Forelimb muscle (tissue), 1 donor: Measurements from ENCODE around the gene SPG7. TPM values are rescaled to one million over a fixed set of nuclear protein-coding genes. Genes with fewer than 3 reads are reported as not detected.

Experiments used
- DNase-seq: peaks from one replicate; pipeline ENCODE4 v3.0.0-alpha.2; 2013; ENCODE audit warnings: low read depth
- polyA plus RNA-seq: library from polyadenylated mRNA; unstranded; fragments of 120-200 nt; gene quantifications from one replicate; pipeline ENCODE4 v1.2.1, GENCODE V29; 2013; ENCODE audit not compliant: insufficient read length

Gene SPG7
- polyA plus RNA-seq, 1 donor = 67.1 TPM

DNA sequence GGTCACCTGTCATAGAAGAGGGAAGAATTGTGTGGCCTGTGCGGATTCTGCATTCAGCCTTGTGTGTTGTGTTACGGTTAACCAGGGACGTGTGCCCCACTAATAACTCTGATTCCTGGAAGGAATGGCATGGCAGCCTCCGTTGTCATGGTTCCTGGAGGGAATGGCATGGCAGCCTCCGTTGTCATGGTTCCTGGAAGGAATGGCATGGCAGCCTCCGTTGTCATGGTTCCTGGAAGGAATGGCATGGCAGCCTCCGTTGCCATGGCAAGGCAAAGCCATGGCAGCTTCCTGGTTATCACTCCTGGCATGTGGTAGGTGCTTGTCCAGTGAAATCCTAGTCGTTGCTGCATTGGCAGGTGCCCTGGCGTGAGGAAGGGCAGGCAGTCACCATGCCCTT is 8.9 kb downstream of the SPG7 start:
- no peak for DNase-seq

DNA sequence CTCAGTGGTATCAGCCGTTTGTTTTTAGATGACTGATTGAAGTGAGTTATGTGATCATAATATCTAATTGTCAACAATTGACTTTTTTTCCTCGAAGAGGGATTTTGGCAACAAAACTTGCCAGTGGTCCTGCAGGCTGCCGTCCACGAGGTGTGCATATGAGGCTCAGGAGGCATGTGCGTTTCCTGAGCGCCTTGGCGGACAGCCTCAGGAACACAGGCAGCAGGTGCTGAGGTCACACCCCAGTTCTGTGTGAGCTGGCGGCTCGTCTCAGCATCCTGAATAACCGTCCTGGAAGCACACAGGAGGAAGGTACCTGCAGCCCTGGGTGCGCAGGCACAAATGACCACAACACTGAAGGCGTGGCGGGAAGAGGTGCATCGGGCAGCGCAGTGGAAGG is 11.7 kb downstream of the SPG7 start:
- no peak for DNase-seq

DNA sequence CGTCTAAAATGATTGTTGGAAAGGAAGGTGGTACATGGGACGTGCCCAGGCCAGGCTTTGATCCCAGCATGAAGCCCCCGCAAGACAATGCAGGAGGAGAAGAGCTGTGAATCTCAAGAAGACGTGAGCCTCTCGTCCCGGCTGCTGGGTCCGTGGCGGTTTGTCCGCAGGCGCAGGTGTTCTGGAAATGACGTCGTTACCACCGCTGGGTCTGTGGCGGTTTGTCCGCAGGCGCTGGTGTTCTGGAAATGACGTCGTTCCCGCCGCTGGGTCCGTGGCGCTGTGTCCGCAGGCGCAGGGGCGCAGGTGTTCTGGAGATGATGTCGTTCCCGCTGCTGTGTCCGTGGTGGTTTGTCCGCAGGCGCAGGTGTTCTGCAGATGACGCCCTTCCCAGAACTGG is 14.1 kb downstream of the SPG7 start:
- no peak for DNase-seq

DNA sequence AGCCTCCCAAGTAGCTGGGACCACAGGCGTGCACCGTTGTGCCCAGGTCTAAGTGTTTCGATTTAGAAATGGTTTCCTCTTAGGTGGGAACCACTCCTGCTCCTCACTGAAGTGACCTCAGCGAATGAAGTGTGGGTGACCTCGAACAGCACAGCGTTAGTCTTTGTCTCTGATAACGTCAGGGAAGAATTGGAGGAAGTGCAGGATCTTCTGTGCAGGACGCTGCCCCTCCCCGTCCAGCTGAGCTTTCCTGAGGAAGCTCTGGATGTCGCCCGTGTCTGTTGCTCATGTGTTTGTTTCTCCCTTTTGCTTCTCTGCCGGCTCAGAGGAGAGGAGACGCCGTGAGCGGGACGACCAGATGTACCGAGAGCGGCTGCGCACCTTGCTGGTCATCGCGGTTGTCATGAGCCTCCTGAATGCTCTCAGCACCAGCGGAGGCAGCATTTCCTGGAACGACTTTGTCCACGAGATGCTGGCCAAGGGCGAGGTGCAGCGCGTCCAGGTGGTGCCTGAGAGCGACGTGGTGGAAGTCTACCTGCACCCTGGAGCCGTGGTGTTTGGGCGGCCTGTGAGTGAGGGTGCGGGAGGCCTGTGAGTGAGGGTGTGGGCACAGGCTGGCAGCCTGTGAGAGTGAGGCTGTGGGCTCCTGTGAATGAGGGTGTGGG is 15.6 kb downstream of the SPG7 start:
- DNase-seq = no peak

DNA sequence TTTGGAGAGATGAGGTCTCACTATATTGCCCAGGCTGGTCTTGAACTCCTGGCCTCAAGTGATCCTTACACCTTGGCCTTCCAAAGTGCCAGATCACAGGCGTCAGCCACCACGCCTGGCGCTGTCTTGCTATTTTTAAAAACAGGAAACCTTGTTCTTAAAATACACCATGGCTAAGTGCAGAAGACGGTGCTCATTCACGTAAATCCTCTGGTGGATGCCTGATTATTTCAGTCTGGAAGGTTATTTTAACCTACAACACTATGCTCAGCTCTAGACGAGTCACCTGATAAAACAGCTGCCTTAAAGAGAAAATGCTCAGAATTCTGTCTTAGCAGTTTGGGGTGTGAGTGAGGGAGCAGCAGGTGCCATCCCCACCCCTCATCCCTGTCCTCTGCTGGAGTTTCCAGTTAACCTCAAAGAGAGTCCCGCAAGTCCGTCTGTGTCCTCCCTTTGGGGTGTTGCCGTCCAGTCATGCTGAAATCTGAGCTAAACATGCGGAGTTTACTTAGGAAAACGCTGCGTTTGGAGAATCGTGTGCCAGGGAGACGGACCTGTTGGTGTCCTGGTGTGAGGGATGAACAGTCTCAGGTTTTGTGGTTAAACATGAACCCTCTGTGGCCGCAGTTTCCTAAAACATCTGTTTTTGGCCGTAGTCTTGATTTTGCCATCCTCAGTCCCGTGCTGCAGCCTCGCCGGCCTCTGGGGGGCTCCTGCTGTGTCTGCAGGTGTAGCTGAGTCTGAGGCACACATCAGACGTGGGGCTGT is 17.1 kb downstream of the SPG7 start:
- DNase-seq = no peak

DNA sequence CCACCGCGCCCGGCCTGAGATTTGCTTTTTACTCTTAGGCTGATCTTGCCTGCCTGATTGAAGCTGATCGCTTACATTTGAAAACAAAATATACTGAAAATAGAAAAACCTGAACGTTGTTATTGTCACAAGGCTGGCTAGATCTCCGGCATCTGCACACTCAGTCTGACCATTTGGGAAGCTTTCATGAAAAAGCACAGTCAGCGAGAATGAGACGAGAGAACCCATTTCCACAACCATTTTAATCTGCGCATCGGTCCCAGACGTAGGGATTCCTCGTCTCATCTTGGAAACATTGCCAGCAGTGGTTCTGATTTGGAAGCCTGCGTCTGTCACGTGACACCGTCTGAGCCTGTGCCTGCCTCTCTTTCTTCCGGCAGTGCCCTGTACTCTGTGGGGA is 20.9 kb downstream of the SPG7 start:
- DNase-seq = no peak

DNA sequence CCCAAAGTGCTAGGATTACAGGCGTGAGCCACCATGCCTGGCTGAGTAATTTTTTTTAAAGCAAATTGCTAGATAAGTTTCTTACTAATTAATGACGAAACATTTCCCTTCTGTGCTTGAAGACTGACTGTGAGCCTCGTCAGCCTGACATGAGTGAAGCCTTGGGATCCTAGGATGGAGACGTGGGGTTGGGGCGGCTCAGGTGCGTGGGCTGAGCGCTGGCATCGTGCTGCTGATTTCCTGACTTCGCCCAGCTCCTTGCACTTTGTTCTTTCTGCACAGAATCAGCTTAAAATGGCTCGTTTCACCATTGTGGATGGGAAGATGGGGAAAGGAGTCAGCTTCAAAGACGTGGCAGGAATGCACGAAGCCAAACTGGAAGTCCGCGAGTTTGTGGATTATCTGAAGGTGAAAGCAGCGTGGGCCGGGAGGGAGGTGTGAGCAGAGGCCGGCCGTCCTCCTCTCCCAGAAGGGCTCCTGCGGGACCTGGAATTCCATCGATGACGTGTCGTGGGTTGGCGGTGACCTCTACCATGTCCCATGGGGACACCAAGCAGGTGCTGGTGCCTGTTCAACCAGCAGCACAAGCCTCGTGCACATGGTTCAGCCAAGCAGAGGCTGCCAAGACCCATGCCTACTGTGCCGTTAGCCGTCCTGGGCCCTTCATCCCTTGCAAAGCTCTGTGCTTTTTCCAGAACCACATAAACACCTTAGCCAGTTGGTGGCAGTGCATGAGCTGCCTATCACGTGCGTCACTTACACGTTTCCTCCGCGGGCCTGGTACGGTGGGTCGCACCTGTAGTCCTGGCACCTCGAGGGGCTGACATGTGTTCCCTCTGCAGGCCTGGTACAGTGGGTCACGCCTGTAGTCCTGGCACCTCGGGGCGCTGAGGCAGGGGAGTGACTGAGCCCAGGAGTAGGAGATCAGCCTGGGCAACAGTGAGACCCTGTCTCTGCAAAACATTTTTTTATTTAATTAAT is 22.5 kb downstream of the SPG7 start:
- no peak for DNase-seq

DNA sequence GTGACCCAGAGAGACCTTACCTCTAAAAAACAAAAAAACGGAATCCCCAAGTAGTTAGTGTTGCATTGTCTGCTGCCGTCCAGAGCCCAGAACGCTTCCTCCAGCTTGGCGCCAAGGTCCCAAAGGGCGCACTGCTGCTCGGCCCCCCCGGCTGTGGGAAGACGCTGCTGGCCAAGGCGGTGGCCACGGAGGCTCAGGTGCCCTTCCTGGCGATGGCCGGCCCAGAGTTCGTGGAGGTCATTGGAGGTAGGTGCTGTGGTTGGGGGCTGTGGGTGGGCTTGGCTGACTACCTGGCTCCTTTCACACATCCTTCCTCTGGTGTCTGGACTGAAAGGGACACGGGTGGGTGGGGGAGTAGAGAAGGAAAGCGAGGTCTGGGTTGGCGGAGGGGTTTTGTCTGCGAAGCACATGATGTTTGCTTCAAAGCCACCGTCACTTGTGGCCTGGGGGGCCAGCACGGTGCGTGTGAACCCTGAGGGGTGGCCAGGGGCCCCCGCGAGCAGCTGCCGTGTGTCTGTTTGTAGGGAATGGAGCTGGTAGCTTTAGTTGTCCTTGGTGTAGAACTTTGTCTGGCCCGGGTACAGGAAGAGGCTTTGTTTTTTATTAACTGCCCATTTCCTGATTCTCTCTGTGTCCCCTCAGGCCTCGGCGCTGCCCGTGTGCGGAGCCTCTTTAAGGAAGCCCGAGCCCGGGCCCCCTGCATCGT is 23.8 kb downstream of the SPG7 start:
- no peak for DNase-seq

DNA sequence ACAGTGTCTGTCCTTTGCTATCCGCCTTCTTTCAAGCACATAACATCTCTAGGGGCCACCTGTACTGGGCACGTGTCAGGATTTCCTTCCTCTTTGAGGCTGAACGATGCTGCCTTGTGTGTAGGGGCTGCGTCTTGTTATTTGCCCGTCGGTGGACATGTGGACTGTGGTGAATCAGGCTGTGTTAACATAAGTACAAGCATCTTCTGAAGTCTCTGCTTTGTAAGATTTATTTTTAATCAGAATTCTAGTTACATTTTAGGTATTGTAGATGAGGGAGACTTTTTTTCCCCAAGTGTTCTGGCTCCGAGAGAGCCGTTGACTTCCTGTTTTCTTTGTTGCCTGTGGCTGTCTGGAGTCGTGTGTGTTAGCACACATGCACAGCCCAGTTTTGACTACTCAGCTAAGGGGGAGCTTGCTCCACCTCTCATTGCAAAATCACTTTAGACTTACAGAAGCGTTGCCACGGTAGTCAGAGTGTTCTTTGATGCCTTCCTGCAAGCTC is 26.1 kb downstream of the SPG7 start:
- peak; percentile 13 for DNase-seq

DNA sequence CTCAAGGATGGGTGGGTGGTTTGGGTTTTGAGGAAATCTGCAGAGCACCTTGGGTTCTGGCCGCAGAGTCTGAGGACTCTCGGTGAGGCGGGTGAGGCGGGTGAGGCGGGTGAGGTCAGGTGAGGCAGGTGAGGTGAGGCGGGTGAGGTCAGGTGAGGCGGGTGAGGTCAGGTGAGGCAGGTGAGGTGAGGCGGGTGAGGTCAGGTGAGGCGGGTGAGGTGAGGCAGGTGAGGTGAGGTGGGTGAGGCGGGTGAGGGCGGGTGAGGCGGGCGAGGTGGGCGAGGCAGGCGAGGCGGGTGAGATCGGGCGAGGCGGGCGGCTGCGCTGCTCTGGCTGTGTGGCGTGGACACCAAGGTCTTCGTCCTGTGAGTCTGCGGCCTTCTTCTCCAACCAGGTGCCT is 28.2 kb downstream of the SPG7 start:
- no peak for DNase-seq

DNA sequence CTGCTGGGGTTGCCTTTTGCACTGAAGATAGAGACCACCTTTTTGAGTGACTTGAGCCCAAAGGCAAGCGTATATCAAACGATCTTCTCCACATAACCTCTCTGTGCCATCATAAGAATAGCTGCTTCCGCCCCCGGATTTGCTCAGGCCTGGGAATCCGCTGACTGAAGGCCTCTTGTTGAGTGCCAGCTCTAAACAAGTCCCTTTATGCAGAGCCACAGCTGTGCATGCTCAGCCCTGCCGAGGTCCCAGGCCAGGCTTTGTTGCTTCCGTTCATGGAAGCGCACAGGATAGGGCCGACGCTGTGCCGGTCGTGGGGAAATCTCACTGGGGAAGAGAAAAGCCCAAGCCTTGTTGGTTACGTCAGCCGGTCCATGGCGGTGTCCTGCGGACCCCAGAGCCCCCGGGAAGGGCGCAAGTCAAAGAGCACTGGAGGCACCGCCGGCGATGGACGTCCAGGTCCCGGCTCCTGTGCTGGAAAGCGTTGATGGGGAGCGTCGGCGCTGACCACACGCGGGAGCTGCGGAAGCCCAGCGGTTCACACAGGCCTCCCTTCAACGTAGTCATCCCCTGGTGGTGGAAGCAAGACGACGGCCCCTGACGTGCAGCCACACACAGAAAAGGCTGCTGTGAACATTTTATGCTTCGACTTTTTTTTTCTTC is 28.8 kb downstream of the SPG7 start:
- no peak for DNase-seq

DNA sequence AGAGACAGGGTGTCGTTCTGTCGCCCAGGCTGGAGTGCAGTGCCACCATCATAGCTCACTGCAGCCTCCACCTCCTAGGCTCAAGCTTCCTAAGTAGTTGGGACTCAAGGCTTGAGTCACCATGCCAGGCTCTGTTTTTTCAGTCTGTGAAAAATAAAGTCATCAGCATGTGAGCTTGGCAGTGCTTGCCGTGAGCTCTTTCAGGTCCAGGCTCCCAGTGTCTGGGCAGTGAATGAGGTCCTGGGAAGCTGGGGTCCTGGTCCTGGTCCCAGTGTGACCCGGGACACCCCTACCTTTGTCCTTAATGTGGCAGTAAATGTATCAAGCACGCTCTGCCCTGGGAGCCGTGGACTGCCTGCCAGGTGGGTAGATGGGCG is 29.3 kb downstream of the SPG7 start:
- DNase-seq = no peak

DNA sequence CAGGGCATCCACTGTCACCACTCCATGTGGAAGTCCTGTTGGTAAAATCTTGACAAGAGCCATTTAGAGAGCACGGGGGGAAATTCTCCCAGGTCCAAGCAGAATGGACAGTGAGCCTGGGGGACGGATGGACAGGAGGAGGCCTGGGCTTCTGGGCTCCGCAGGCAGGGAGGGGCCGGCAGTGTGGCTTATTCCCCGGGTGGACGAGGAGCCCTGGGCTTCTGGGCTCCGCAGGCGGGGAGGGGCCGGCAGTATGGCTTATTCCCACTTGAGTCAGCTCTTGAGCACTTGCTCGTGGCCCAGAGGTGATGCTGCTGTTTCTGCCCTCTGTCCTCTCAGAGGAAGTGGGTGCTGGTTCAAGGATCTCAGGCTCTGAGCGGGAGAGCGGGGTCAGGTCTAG is 30.1 kb downstream of the SPG7 start:
- DNase-seq = no peak

DNA sequence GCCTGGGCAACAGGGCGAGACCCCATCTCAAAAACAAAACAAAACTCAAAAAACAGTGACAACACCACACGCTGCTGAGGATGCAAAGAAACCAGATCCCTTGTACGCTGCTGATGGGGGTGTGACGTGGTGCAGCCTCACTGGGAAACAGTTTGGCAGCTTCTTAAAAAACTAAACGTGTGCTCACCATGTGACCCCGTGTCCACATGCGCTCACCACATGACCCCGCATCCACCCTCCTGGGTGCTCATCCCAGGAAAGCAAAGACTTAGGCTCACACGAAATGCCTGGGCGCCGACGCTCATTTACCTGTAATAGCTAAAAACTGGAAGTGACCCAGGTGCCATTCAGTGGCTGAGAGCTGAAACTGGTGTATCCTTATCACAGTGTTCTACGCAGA is 32.4 kb downstream of the SPG7 start:
- no peak for DNase-seq

DNA sequence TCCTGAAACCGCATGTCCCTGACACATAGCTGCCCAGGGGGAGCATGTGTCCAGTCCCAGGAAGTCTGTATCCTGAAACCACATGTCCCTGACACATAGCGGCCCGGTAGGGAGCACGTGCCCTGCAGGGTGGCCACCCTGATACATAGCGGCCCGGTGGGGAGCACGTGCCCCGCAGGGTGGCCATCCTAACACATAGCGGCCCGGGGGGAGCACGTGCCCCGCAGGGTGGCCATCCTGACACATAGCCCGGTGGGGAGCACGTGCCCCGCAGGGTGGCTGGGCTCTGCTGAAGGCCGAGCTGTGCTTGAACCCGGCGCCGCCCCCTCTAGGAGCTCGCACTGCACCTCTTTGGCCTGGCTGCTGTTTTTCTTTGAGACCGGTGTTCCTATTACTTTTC is 33.6 kb downstream of the SPG7 start:
- DNase-seq = no peak

DNA sequence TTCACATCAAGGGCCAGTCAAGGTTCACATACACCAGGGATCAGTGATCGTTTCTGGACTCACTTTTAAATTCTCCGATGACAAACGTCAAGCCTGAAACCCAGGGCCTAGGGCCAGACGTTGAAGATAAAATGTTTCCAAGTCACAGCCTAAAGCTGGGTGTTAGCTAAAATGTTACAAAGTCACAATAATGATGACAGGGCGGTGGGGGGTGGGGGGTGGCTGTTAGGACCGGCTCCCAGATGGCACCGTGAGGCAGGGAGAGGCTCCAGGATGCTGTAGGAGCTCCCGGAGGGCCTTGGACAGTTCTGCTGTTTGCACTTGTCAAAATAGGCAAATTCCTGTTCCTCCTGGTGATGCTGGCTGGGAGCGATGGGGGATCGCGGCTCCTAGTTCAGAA is 35.9 kb downstream of the SPG7 start:
- no peak for DNase-seq

DNA sequence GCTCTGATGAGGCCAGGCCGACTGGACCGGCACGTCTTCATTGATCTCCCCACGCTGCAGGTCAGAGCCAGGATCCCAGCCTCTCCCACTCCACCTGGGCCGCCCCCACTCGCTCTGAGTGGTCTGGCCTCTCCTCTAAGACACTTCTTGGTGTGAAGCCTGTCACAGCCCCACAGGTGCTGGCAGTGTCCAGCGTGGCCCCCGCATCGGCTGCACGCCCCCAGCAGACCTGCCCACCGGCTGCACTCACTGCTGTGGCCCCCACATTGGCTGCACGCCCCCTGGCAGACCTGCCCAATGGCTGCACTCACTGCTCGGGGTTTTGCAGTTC is 36.5 kb downstream of the SPG7 start:
- DNase-seq = no peak

DNA sequence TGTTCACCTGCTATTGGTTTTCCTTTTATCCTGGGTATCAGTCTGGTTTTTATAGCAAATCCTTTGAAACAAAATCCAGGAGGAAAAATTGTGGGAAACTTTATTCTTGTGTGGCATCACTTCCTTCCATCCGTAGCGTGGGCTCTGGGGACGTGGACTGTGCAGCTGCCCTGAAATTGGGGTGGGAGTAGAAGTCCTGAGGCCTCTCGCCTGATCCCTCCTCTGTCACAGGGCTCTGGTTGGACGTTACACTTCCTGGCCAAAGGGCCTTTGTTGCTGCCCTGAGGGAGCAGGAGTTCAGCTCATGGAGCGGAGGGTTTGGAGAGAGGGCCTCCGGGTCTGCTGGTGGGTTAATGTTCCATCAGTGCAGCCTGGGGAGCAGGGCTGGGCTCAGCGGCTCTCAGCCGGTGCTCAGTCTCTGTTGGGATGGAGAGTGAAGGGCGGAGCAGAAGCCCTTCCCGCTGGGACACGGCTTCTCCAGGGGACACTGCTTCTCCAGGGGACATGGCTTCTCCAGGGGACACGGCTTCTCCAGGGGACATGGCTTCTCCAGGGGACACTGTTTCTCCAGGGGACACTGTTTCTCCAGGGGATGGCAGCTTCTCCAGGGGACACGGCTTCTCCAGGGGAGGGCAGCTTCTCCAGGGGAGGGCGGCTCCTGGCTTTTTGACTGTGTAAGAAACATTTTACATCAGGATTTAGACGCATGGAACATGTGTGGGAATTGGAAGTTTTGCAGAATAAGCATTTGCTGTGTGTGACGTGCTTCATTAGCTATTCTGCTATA is 37.0 kb downstream of the SPG7 start:
- no peak for DNase-seq

DNA sequence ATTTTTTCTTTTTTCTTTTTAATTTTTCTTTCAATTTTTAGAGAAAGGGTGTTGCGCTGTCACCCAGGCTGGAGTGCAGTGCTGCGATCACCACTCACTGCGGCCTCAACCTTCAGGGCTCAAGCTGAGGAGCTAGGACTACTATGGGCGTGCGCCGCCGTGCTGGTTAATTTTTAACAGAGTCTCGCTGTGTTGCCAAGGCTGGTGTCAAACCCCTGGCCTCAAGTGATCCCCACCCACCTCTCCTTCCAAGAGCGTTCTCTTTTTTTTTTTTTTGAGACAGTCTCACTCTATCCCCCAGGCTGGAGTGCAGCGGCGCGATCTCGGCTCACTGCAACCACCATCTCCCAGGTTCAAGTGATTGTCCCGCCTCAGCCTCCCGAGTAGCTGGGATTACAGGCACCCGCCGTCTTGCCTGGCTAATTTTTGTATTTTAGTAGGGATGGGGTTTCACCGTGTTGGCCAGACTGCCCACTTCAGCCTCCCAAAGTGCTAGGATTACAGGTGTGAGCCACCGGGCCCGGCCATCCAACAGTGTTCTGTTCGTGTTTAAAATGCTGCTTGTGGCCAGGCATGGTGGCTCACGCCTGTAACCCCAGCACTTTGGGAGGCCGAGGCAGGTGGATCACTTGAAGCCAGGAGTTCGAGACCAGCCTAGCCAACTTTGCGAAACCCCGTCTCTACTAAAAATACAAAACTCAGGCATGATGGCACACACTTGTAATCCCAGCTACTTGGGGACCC is 37.8 kb downstream of the SPG7 start:
- no peak for DNase-seq

DNA sequence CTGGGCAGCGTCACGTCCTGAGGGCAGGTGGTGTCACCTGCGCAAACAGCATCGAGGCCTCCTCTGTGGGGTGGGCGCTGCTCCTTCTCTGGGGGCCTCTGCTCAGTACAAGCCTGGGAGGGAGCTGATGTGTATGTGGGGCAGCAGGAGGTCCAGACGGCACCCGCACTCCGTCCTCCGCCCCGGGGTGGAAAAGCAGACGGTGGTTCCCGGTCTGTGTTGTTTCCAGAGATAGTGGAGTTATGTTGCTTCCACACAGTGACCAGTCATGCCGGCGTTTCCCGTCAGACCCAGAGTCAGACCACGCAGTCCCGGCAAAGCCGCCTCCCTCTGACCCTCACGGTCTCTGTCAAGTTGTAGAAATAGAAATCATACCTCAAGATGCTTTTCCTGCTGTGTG is 38.6 kb downstream of the SPG7 start:
- DNase-seq = no peak
